ENCODE data around the gene JAKMIP1.

Gene JAKMIP1

DNA sequence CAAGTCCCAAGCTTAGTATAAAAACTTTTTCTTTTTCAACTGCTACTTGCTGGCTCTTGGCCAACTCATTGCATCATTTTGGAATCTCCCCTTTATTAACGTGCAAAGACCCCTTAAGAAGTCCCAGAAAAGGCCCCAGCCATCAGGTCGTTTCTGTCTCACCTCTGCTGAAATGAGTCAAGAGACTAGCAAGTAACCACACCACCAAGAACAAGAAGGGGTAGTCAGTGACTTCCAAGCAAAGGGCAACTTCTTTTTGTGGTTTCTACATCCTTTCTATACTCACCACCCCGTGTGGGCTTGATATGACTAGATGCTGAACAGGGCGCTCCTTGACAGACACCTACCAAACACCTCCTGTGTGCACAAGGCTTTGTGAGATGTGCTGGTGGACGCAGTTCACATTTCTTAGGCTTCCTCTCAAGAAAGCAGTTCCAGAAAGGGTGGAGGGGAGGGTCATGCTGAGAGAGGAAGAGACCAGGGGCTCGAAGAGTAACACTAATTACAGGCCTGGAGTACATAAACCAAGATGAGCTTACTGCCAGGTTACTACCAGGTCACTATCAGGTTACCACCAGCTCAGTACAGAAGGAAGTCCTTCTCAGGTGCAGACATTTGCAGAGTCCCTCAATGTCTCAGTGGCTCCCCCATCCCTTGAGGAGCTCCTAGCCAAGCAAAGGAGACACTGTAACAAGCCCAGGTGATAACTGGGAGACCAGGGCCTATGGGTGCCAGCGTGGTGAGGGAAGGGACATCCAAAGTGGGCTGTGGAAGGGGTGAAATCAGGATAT, 19.3 kb downstream of the JAKMIP1 start:
- DNase-seq (ENCODE audit: low read depth, low spot score) = no peak

- DNase-seq (ENCODE audit: low read depth, low spot score) = no peak
Measured at GRCh38 chr4:6179362-6179761, 21.0 kb downstream of the JAKMIP1 start.

DNA sequence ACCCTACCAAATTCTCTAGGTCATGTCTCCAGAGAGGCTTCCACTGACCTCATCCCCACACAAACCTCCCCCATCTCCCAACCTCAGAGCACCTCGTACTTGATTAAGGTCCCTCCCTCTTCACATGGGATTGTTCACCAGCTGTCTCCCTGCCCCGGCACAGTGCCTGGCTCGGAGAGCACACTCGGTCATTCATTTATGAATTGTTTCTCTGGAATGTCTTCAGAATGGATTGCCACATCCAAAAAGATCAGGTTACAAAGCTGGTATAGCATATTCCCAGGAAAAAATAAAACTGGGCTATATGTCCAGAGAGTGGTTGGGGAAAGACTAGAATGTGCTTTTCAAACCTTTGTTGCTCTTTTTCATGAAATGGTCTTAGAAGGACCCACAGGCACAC, 21.6 kb downstream of the JAKMIP1 start:
- DNase-seq (ENCODE audit: low read depth, low spot score) = no peak

DNA sequence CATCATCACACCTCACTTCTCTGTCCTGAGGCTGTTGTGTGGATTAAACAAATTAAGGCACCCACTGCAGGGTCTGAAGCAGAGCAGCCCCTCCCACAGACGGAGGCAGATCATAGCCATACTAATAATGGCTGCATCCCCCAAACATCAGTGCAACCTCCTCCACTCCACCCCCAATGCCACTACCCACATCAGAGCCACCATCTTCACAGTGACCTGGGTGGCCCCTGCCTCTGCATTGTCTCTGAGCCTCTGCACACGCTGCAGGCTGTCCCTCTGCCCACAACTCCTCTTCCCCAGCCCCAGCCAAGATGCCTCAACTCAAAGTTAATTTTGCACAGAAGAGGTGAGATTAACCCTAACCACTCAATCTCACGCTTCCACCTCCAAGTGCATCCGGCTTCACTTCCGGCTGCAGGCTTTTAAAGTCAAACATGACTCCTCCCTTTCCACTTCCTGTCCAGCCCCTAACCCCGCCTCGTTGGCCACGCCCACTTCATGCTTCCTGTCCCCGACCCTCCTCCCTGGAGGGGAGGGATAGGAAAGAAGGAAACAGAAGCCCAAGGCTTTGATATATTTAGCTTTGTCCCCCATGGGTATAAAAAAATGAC, 22.7 kb downstream of the JAKMIP1 start:
- DNase-seq (ENCODE audit: low read depth, low spot score) = no peak

GRCh38 chr4:6175426-6175825, 24.9 kb downstream of the JAKMIP1 start:
- no peak for DNase-seq (ENCODE audit: low read depth, low spot score)

- DNase-seq (ENCODE audit: low read depth, low spot score) = no peak
Measured at GRCh38 chr4:6172927-6173200, 27.5 kb downstream of the JAKMIP1 start.

DNA sequence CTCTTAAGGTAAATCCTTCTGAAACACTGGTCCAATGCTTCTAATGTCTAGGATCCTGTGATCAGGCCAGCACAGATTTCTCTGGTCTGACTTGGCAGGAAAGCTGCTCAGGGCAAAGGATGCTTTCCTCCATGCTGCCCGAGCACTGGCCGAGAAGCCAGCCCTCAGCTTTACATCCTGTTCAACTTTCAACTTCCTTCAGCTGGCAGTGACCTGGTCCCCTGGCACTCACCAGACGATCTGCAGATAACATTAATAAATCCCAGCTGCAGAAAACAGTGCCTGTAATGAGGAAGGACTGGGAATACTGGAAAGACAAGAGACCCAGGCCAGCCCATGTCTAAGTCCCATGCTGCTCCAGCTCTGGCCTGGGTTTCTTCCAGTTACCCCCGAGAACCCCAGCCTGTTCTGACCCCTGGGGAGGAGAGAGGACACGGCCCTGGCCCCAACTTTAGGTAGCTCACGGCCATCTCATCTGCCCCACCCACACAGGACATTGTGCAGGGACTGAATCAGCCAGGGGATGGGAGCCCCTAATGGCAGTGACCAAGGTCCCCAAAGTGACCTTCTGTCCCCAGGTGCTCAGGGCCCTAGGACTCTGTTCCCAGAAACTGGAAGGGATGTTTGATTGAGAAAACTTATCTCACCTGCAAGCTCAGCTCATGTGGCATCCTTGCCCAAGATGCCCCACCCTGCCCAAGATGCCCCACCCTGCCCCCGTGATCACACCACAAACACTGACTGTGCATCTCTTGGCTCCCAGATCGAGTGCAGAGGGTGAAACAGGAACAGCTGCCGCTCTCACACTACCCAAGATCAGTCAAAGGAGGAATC, 28.0 kb downstream of the JAKMIP1 start:
- no peak for DNase-seq (ENCODE audit: low read depth, low spot score)

DNA sequence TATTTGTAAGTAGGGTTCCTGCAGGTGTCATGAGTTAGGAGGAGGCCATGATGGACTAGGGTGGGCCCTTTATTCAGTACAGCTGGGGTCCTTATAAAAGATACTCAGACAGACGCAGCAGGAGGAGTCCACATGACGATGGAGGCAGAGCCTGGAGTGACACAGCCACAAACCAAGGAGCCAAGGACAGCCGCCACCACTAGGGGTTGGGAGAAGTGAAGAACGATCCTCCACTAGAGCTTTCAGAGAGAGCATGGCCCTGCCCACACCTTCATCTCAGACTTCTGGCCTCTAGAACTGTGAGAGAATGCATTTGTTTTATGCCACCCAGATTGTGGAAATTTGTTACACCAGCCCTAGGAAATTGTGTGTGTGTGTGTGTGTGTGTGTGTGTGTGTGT, 31.1 kb downstream of the JAKMIP1 start:
- no peak for DNase-seq (ENCODE audit: low read depth, low spot score)

DNA sequence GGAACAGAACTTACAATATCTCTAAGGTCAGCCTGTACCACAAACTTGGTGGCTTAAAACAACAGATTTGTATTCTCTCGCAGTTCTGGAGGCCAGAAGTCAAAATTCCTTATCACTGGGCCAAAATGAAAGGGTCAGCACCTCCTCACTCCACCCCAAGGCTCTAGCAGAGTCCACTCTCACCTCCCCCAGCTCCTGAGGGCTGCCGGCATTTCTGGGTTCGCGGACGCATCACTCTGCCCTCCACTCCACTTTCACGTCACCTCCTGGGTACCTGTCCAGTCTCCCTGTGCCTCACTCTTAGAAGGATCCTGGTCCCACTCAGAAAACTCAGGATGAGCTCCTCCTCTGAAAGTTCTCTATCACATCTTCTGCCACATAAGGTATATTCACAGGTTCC, 34.6 kb downstream of the JAKMIP1 start:
- no peak for DNase-seq (ENCODE audit: low read depth, low spot score)

GRCh38 chr4:6162885-6163284, 37.5 kb downstream of the JAKMIP1 start:
- DNase-seq (ENCODE audit: low read depth, low spot score) = no peak

GRCh38 chr4:6161921-6162464, 38.4 kb downstream of the JAKMIP1 start:
- DNase-seq (ENCODE audit: low read depth, low spot score) = no peak

- no peak for DNase-seq (ENCODE audit: low read depth, low spot score)
Measured at GRCh38 chr4:6160536-6160935, 39.8 kb downstream of the JAKMIP1 start.

DNA sequence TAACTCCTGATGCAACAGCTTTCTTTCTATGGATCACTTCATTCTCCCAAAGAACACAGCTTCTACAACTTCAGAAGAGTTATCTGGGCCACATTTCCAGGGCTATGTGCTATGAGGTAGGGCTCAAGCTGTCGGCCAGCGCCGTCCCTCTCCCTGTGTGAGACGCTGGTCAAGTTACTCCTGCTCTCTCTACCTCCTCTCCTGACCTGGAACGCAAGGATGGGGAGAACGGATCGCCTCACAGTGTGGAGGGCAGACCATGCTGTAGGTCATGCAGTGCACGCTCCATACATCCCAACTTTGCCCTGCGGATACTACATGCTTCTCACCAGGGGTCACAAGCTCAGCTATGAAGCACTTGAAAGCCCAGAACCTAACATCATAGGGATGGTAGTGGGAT, 42.4 kb downstream of the JAKMIP1 start:
- no peak for DNase-seq (ENCODE audit: low read depth, low spot score)

- DNase-seq (ENCODE audit: low read depth, low spot score) = no peak
Measured at GRCh38 chr4:6155996-6156750, 44.2 kb downstream of the JAKMIP1 start.

DNA sequence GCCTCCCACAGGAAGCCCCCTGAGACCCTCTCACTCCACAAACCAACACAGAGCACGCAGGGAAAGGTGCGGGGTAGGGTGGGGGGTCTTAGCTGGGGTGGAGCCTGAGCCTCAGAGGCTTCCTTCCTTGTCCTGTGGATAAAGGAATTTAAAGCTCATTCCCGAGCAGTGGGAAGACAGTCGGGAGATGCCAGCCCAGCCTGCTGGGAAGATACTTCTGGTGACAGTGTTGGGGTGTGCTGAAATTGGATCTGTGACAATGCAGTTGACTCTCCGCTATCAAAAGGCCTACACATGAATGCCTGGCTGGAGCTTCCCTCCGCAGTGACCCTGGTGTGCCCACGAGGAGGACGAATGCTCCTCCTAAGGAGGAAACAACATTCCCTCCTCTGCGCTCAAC, 45.5 kb downstream of the JAKMIP1 start:
- DNase-seq (ENCODE audit: low read depth, low spot score) = no peak

DNA sequence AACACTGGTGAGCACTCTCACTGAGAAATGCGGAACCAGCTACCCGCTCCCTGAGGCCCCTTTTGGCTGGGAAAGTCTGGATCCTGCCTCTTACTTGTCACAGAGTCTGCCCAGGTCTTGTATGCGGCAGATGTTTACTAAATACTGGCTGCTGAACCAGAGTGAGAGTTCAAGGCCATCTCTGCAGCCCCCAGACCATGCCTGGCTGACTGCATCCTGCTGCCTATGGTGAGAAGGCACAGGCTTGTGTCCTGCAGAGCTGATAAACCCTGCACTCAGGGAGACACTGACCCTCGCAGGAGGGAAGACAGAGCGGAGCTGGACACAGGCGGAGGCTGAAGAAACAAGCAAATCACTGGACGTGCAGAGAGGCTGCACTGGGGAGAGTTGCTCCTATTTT, 46.5 kb downstream of the JAKMIP1 start:
- DNase-seq (ENCODE audit: low read depth, low spot score) = no peak

DNA sequence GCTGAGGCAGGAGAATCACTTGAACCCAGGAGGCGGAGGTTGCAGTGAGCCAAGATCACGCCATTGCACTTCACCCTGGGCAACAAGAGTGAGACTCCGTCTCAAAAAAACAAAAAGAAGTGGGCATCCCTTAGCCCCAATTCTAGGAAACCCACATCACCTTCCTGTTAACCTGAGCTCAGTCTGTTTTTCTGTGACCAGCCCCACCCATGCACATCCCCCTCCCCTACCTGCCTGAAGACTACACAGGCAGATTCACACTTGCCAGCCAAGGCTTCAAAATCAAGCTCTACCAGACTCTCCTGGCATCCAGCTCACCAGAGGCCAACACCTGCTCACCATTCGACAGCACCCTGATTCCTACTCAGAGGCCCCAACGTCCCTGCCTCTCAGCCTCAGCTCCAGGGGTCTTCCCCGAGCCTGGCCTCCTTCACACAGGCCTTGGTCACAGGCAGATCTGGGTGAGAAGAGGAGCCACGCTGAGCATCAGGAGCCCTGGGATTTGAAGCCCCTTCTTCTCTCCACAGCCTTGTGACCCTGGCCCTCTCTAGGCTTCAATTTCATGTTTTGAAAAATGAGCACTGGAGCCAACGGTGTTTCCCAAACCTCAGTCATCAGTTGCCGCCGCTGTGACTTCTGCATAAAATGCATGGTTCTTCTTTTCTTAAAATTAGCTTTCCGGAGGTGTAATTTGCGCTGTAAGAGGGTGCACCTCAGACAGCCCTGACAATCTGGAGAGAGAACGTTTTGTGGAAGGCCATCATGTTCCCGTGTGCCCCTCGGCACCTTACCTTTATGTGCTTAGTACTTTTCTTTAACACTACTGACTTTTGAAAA, 47.3 kb downstream of the JAKMIP1 start:
- no peak for DNase-seq (ENCODE audit: low read depth, low spot score)

GRCh38 chr4:6150046-6150735, 50.2 kb downstream of the JAKMIP1 start:
- no peak for DNase-seq (ENCODE audit: low read depth, low spot score)

DNA sequence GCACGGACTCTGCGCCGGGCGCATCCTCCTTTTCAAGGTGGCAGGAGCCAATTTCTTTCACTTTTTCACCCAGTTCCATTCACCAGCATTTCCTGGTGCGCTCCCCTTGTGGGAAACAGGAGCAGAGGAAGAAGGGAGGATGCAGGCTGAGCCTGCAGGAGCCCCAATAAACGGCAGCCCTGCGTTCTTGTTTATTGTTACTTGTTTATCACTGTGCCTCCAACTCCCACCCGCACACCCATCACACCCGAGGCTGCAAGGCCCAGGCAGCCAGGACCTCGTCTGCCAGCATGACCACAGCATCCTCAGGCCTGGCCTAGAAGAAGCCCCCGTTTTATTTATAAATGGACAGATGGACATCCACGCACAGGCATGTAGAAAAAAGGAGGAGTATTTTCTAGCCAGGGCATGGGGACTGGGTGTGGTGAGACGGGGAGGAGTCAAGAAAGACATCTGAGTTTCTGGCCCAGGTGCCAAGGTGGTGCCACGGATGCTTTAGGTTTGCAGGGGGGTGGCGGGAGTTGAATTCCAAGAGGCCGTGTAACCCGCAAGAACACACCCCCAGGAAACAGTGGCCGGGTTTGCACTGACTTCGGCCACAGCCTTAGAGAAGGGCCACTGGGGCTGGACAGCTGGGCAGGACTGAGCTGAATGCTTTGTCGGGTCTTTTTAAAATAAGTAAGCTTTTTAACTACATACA, 51.7 kb downstream of the JAKMIP1 start:
- DNase-seq (ENCODE audit: low read depth, low spot score) = no peak

DNA sequence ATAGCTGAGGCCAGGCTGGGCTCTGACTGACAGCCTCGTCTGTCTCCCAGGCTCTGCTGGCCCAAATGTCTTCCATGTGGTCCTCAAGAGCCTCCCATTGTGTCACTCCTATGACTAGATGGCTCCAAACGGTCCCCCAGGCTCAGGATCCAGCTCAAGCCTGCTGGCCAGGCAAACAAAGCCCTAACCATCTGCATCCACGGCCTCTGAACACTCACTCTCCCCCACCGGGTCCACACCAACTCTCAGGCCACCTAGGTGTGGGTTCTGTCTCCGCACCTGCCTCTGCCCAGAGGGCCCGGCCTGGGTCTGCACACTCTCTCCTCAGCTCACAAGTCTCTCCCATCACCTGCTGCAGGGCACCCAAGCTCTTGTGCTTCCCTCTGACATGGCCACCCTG, 52.9 kb downstream of the JAKMIP1 start:
- DNase-seq (ENCODE audit: low read depth, low spot score) = no peak

Data from astrocyte of the hippocampus (primary cell).